Upper lobe of right lung (tissue), 1 donor: ENCODE measurements around the gene PAFAH1B2. TPM values are rescaled to one million over a fixed set of nuclear protein-coding genes. Genes with fewer than 3 reads are reported as not detected.

Experiments used
- ATAC-seq: fragments of 200-7000 bp; cut with Tn5 transposase; one replicate; pipeline ENCODE4 v1.9.1; 2020; ENCODE audit warnings: mild to moderate bottlenecking, moderate library complexity
- DNase-seq: peaks from one replicate; pipeline ENCODE4 v3.0.0-alpha.2; 2020
- H3K27ac ChIP-seq: fragments of 200-600 bp; one replicate; pipeline ENCODE4 v1.8.0; 2022
- H3K27me3 ChIP-seq: fragments of 200-600 bp; one replicate; pipeline ENCODE4 v1.8.0; 2022; ENCODE audit warnings: mild to moderate bottlenecking
- H3K36me3 ChIP-seq: fragments of 200-600 bp; one replicate; pipeline ENCODE4 v1.8.0; 2022
- H3K4me1 ChIP-seq: fragments of 200-600 bp; one replicate; pipeline ENCODE4 v1.8.0; 2022
- H3K4me3 ChIP-seq: fragments of 200-600 bp; one replicate; pipeline ENCODE4 v1.8.0; 2022; ENCODE audit warnings: mild to moderate bottlenecking
- H3K9me3 ChIP-seq: fragments of 200-600 bp; one replicate; pipeline ENCODE4 v1.8.0; 2022
- CTCF ChIP-seq: fragments of 200-600 bp; IDR thresholded peaks from one replicate; pipeline ENCODE4 v1.8.0; 2022; ENCODE audit warnings: antibody characterized with exemption
- intact Hi-C: fragments of 100-400 bp; cut with DNase I; formaldehyde crosslinking; loops from one replicate; pipeline ENCODE4 v1.11.0; 2022
- total RNA-seq: library from RNA; stranded (reverse); fragmentation: NEBNext Ultra II Directional; extraction: Animal tissue kit (Norgen Biotek cat#: 25700); gene quantifications from one replicate; pipeline ENCODE4 v1.2.1, GENCODE V29; 2021
- donor health status: DM: no; HTN: yes; CAD: no; lungs with severe emphysema.

Gene PAFAH1B2
- total RNA-seq, 1 donor from 2014 or later = 86.9 TPM

DNA sequence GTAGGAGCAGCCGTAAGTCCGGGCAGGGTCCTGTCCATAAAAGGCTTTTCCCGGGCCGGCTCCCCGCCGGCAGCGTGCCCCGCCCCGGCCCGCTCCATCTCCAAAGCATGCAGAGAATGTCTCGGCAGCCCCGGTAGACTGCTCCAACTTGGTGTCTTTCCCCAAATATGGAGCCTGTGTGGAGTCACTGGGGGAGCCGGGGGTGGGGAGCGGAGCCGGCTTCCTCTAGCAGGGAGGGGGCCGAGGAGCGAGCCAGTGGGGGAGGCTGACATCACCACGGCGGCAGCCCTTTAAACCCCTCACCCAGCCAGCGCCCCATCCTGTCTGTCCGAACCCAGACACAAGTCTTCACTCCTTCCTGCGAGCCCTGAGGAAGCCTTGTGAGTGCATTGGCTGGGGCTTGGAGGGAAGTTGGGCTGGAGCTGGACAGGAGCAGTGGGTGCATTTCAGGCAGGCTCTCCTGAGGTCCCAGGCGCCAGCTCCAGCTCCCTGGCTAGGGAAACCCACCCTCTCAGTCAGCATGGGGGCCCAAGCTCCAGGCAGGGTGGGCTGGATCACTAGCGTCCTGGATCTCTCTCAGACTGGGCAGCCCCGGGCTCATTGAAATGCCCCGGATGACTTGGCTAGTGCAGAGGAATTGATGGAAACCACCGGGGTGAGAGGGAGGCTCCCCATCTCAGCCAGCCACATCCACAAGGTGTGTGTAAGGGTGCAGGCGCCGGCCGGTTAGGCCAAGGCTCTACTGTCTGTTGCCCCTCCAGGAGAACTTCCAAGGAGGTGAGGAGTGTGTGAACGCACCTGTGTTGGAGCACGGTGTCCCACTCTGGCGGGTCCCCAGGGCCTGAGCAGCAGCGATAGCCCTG lies 55.2 kb downstream of the PAFAH1B2 start, which contains the start of gene TAGLN:
Gene TAGLN (plus strand): TSS at position 318 of the 863 bp plus-strand sequence. CDS start 3,644 bp downstream, outside the sequence.
- TF ChIP-seq CTCF = no peak
- peaks cover 18% of the 10 kb centered on the region for H3K4me1 ChIP-seq
- H3K27me3 ChIP-seq = no peaks in the 10 kb centered on the region
- H3K9me3 ChIP-seq = no peaks in the 10 kb centered on the region
- H3K36me3 ChIP-seq = peaks cover 17% of the 10 kb centered on the region
- H3K4me3 ChIP-seq = peak within 1 kb of the TSS; percentile 48
- intact Hi-C loops = no loop called here
- DNase-seq (peak; percentile 78), ATAC-seq (peak; percentile 74)
- peak within 1 kb of the TSS; percentile 85 for H3K27ac ChIP-seq

DNA sequence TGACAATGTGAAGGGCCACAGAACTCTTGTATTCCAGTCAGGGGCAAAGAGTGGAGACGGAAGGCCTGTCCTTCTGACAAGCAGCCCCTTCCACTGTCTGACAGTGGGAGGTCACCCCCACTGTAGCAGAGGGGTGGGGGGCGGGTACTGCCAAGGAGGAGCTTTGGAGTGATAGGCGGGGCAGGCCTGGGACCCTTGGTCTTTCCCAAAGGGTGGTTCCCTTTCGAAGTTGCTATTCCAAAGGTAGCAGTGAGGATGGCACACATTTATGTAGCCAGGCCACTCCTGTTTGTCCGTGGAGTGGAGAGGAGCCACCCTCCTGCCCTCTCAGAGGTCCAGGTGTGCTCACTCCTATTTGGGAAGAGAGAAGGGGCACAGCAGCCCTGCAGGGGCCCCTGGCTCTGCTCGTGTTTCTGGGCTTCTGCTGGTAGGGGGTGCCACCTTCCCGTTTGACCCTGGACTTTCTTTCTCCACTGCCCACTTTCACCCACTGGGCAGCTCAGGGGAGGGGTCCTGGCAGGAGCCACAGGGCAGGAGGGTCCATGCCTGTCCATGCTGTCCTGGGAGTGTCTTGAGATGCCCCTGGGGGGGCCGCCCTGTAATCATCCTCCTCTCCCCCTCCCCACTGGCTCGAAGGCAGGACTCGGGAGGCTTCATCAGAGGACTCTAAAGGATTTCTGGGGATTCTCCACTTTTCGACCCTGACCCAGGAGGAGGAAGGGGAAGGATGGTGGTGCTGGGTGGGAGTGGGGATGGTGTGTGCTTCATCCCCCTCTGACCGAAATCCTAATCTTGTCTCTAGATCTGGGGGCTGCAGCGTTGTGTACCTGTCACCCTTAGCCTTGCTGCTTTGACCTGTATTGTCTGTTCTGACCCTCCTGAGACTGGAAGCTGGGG lies 56.1 kb downstream of the PAFAH1B2 start:
- peak overlapping the region; percentile 85 for H3K27ac ChIP-seq
- no peak for TF ChIP-seq CTCF
- H3K4me1 ChIP-seq = peaks cover 18% of the 10 kb centered on the region
- H3K27me3 ChIP-seq = no peaks in the 10 kb centered on the region
- peaks cover 23% of the 10 kb centered on the region for H3K36me3 ChIP-seq
- DNase-seq (no peak), ATAC-seq (no peak)
- H3K9me3 ChIP-seq = no peaks in the 10 kb centered on the region
- H3K4me3 ChIP-seq = peak overlapping the region; percentile 48
- intact Hi-C loops = no loop called here

GRCh38 chr11:117200813-117201657 lies 56.9 kb downstream of the PAFAH1B2 start:
- H3K27ac ChIP-seq = peak overlapping the region; percentile 85
- no peak for TF ChIP-seq CTCF
- DNase-seq (no peak), ATAC-seq (no peak)
- H3K4me3 ChIP-seq = peak overlapping the region; percentile 48
- peaks cover 28% of the 10 kb centered on the region for H3K36me3 ChIP-seq
- no peaks in the 10 kb centered on the region for H3K27me3 ChIP-seq
- peaks cover 18% of the 10 kb centered on the region for H3K4me1 ChIP-seq
- intact Hi-C loops = no loop called here
- H3K9me3 ChIP-seq = no peaks in the 10 kb centered on the region

DNA sequence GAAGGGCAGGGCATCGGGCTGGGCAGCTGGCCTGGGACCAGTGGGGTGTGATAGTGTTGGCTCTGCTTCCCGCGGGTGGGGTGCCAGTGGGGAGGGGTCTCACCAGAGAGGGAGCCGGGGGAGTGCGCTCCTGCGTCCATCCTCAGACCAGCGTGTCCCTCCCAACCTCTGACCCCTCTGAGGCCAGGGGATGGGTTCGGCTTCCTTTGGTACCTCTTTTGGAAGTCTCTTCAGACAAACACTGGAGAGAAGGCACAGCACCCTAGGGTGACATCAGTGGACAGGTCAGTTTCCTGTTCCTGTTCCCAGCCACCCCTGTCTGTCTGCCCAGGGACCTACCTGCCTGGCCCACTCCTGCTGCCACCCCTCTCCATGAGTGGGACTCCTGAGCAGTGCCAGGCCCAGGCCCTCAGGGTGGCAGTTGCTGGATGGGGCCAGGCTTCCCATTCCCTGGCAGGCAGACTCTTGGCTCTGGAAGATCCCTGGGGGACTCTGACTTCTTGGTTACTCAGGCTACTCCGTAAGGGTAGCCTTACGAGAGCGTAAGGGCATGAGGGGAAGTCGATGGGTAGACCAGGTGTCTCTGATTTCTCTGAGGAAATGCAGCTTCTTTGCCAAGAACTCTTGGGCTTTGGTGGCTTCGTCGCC lies 57.7 kb downstream of the PAFAH1B2 start:
- peak overlapping the region; percentile 48 for H3K4me3 ChIP-seq
- intact Hi-C loops = no loop called here
- no peaks in the 10 kb centered on the region for H3K27me3 ChIP-seq
- H3K27ac ChIP-seq = peak overlapping the region; percentile 85
- DNase-seq (no peak), ATAC-seq (no peak)
- no peaks in the 10 kb centered on the region for H3K9me3 ChIP-seq
- peaks cover 28% of the 10 kb centered on the region for H3K36me3 ChIP-seq
- peaks cover 18% of the 10 kb centered on the region for H3K4me1 ChIP-seq
- no peak for TF ChIP-seq CTCF
